ENCODE results near the gene ZNF507.

ZNF507 gene

GRCh38 chr19:32349051-32349450 lies 3.6 kb downstream of the ZNF507 start:
- DNase-seq (ENCODE audit: low spot score) = no peak
- CTCF ChIA-PET = no interaction called here
- TF ChIP-seq CTCF (conservative IDR thresholded peaks at IDR 0.05; ENCODE audit: low read depth) = no peak
- H3K27ac ChIP-seq = no peak overlapping the region
- POLR2A ChIA-PET (ENCODE audit: low non-redundant PET) = no interaction called here

- no peak for DNase-seq (ENCODE audit: low spot score)
- CTCF ChIA-PET = no interaction called here
- H3K27ac ChIP-seq = no peak overlapping the region
- no peak for TF ChIP-seq CTCF (conservative IDR thresholded peaks at IDR 0.05; ENCODE audit: low read depth)
- POLR2A ChIA-PET (ENCODE audit: low non-redundant PET) = no interaction called here
These were observed 4.5 kb downstream of the ZNF507 start for GRCh38 chr19:32349724-32350470.

DNA sequence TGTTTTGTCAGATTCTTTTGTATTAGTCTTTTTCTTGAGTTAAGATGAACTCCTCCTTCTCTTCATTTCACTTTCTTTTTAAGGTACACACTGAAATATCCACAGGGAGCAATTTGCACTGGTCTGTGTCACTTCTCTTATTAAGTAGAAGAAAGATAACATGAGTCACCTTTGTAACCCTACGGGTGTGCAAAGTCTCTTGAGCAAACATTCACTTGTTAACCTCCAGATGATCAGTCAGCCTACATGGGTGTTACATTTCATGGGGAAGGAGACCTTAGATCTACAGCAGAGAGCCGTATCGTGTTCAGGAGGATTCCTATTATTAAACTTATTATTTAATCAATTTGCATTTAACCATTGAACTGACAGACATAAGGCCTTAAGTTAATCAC lies 5.1 kb downstream of the ZNF507 start:
- no peak for TF ChIP-seq CTCF (conservative IDR thresholded peaks at IDR 0.05; ENCODE audit: low read depth)
- no peak overlapping the region for H3K27ac ChIP-seq
- POLR2A ChIA-PET (ENCODE audit: low non-redundant PET) = no interaction called here
- CTCF ChIA-PET = interaction anchor here (0.6 kb wide), 1 partner anchor 10 kb away, joined by 3 read pairs; no protein-coding TSS in a partner anchor
- DNase-seq (ENCODE audit: low spot score) = no peak

DNA sequence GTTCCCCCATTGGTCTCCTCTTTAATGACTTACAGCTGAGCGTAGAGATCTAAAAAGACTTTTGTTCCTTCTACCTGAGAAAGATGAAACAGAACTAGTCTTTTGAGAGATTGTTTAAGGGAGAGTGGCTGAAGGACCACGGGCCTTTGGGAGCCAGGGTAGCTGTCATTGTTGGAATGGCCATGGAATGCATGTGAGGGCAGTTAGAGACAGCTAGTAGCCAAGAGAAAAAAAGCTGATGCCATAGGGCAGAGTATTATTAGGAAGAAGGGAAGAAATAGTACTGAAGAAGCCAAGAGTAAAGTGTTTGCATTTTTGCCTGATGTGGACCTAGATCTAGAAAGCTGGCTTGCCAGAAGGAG lies 5.6 kb downstream of the ZNF507 start:
- no peak for DNase-seq (ENCODE audit: low spot score)
- POLR2A ChIA-PET (ENCODE audit: low non-redundant PET) = no interaction called here
- peak overlapping the region; percentile 42; the same call in 1 of the 2 replicates for H3K27ac ChIP-seq
- no peak for TF ChIP-seq CTCF (conservative IDR thresholded peaks at IDR 0.05; ENCODE audit: low read depth)
- CTCF ChIA-PET = interaction anchor here (0.6 kb wide), 1 partner anchor 10 kb away, joined by 3 read pairs; no protein-coding TSS in a partner anchor

- DNase-seq (ENCODE audit: low spot score) = no peak
- no peak for TF ChIP-seq CTCF (conservative IDR thresholded peaks at IDR 0.05; ENCODE audit: low read depth)
- H3K27ac ChIP-seq = no peak overlapping the region
- CTCF ChIA-PET = interaction anchor here (0.6 to 0.8 kb wide), 2 partner anchors 23 to 115 kb away, joined by 3 read pairs; no protein-coding TSS in a partner anchor
- POLR2A ChIA-PET (ENCODE audit: low non-redundant PET) = no interaction called here
These were observed 6.8 kb downstream of the ZNF507 start for GRCh38 chr19:32352241-32352630.

DNA sequence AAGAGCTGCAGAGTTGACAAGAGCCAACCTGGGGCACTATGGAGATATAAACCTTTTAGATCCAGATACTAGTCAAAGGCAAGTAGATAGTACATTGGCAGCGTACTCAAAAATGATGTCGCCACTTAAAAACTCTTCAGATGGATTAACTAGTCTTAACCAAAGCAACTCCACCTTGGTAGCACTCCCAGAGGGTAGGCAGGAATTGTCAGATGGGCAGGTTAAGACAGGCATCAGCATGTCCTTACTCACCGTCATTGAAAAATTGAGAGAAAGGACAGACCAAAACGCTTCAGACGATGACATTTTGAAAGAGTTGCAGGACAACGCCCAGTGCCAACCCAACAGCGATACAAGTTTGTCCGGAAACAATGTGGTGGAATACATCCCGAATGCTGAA lies 8.9 kb downstream of the ZNF507 start:
- POLR2A ChIA-PET (ENCODE audit: low non-redundant PET) = interaction anchor here (0.6 kb wide), 1 partner anchor 51 kb away, joined by 5 read pairs; the partner anchor contains the start of gene DPY19L3
- CTCF ChIA-PET = no interaction called here
- TF ChIP-seq CTCF (conservative IDR thresholded peaks at IDR 0.05; ENCODE audit: low read depth) = no peak

More for the DNA sequence above, 8.9 kb downstream of the ZNF507 start:
- no peak for DNase-seq (ENCODE audit: low spot score)
- H3K27ac ChIP-seq = no peak overlapping the region

All from RWPE1 (cell line).